Measurements from ENCODE around the gene PDE6B. TPM values are rescaled to one million over a fixed set of nuclear protein-coding genes. Genes with fewer than 3 reads are reported as not detected.
"Not testable (repeated sequence)": the region's sequence is repeated elsewhere in the genome, so short reads cannot be mapped to it uniquely, and the experiment has no call there.

The PDE6B gene
- total and polyA plus RNA-seq, 5 donors, result 3.6 to 7.5 (median 7.0) TPM

DNA sequence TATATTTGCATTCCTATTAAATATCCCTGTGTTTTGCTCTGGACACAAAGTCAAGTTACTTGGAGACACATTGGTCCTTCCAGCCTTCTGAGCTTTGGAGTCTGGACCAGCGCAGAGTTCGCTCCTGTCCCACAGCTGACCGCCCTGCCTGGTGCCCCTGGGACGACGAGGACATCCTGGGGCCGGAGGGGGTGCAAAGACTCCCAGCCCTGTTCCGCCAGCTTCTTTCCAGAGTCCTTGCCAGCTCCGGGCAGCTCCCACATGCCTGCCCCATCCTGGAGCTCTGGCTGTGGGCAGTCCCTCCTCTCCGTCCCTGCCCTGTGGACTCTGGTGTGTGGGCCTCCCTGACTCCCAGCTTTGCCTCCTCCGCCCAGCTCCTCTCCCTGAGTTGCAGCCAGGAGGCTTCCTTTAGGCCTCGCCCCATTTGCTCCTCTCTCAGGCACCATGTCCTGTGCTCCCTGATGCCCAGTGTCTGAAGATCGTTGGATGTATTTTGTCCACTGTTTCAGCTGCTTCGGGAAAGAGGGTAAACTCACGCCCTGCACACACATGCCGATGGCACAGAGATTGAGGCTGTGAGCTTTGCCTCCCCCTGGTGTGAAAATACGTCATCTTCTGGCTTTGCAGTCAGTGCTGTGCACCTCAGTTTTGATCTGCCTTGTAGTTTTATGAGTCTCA is 75.4 kb downstream of the PDE6B start:
- intact Hi-C loops (cut with DNase I), result no loop called here
- DNase-seq (peak in 1 of 3 donors; percentile 18), ATAC-seq (no peak)
- no peak overlapping the region for H3K27ac ChIP-seq (ENCODE audit: low read length)
- no peaks in the 10 kb centered on the region for H3K9me3 ChIP-seq (ENCODE audit: control insufficient read depth, low read length)
- no peaks in the 10 kb centered on the region for H3K27me3 ChIP-seq (ENCODE audit: control insufficient read depth, insufficient read depth)
- H3K4me3 ChIP-seq (ENCODE audit: low read length), result no peak overlapping the region
- WGBS, result 75% methylated on average over 16 of the region's 16 CpGs
- H3K4me1 ChIP-seq (ENCODE audit: control insufficient read depth, insufficient read depth, low read length), result no peaks in the 10 kb centered on the region

DNA sequence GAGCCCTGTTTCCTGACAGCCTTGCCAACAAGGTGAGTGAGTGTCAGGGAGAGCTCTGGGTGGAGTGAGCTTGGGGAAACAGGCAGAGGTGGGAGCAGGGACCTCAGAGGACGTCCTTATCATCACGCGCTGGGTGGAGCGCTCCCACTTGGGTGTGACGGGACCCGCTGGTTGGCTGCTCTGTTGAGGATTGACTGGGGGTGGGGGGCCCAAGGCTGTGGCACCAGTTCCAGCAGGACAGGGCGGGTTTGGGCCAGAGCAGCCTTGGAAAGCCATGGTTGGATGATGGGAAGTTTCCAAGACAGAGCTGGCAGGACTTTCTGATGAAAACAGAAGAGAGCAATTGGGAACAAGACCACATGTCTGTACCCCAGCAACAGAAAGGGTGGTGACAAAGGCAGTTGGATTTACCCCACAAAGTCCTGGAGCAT is 77.3 kb downstream of the PDE6B start:
- H3K9me3 ChIP-seq (ENCODE audit: control insufficient read depth, low read length), result no peaks in the 10 kb centered on the region
- intact Hi-C loops (cut with DNase I), result no loop called here
- 67% methylated on average over 7 of the region's 7 CpGs for WGBS
- peak in 1 of 3 donors; percentile 41 for DNase-seq
- ATAC-seq, result no peak
- H3K4me1 ChIP-seq (ENCODE audit: control insufficient read depth, insufficient read depth, low read length), result no peaks in the 10 kb centered on the region
- H3K27ac ChIP-seq (ENCODE audit: low read length), result no peak overlapping the region
- no peaks in the 10 kb centered on the region for H3K27me3 ChIP-seq (ENCODE audit: control insufficient read depth, insufficient read depth)
- H3K4me3 ChIP-seq (ENCODE audit: low read length), result no peak overlapping the region

DNA sequence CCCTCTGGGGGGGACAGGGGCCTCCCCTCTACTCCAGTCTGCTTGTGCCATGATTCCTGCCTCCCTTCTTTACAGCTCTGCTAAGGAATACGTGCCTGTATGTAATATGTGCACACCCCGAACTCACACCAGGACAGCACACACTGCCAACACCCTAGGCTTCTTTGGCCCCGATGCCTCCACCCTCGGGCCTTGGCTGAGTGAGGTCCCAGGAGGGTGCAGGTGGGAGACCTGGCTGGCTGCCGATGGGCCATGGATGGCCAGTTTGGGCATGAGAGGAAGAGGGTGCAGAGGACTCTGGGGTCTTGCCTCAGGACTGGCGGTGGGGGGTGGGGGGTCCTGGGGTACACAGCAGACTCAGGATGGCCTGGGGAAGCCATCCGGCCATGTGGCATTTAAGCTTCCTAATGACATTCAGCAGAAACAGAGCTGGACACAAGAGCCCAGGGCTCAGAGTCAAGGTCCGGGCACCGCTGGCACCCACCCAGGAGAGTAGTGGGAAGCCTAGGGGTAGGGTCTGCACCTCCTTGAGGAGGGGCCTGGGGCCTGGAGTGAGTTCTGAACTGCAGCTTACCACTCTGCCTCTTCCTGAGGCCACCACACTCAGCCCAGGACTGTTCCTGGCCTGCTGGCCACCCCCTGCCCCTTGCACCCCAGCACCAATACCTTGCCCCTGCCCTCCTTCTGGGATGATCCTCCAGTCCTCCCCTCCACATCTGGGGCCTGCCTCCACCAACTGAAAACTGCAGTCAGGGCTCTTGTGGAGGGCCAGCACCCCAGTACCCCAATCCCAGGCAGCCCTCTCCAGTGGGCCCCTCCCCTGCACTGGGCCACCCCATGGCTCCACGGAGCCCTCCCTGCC is 78.2 kb downstream of the PDE6B start:
- Histone ChIP-seq H3K27ac (ENCODE audit: low read length) (no peak overlapping the region), H3K27me3 (ENCODE audit: control insufficient read depth, insufficient read depth) (no peaks in the 10 kb centered on the region), H3K4me3 (ENCODE audit: low read length) (no peak overlapping the region), H3K4me1 (ENCODE audit: control insufficient read depth, insufficient read depth, low read length) (peaks cover 3% of the 10 kb centered on the region), H3K9me3 (ENCODE audit: control insufficient read depth, low read length) (no peaks in the 10 kb centered on the region)
- peak in 1 of 3 donors; percentile 65 for DNase-seq
- WGBS, result 82% methylated on average over 10 of the region's 10 CpGs
- no peak for ATAC-seq
- intact Hi-C loops (cut with DNase I), result no loop called here

DNA sequence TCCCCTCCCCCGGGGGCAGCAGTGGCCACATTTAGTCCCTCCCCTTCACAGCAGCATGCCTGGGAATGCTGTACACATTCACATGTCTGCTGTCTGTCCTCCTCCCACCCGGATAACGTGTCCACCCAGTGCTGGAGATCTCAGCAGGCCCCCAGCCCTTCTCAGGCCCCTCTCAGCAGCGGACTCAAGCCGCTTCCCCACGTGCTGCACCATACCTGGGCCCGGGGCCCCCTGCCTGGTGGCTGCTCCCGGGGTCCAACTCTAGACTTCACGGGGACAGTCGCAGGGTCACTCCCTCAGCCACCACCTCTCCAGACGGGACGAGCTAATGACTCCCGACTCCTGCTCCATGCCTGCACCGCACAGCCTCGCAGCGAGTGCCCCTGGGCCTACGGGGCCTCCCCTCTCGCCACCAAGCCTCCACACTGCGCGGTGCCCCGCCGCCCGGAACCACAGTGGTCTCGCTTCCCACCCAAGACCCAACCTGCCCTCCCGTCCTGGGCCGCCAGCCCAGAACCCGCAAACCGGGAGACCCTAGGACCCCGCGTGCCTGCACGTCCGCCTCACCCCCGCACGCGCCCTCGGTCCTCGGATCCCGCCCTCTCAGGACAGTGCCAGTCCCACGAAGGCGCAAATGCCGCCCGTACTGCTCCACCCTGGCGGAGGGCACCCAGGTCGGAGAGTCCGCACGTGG is 79.0 kb downstream of the PDE6B start:
- no peak overlapping the region for H3K4me3 ChIP-seq (ENCODE audit: low read length)
- 93% methylated on average over 46 of the region's 46 CpGs for WGBS
- H3K27ac ChIP-seq (ENCODE audit: low read length), result no peak overlapping the region
- peaks cover 5% of the 10 kb centered on the region for H3K4me1 ChIP-seq (ENCODE audit: control insufficient read depth, insufficient read depth, low read length)
- H3K9me3 ChIP-seq (ENCODE audit: control insufficient read depth, low read length), result no peaks in the 10 kb centered on the region
- intact Hi-C loops (cut with DNase I), result no loop called here
- DNase-seq (peak; percentile 38 to 76 (median 74)), ATAC-seq (peak in 1 of 2 donors; percentile 2)
- no peaks in the 10 kb centered on the region for H3K27me3 ChIP-seq (ENCODE audit: control insufficient read depth, insufficient read depth)

DNA sequence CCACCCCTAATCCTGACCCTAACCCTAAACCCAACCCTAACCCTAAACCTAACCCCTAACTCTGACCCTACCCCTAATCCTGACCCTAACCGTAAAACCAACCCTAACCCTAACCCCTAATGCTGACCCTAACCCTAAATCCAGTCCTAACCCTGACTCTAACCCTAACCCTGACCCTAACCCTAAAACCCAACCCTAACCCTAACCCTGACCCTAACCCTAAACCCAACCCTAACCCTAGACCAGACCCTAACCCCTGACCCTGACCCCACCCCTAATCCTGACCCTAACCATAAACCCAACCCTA is 79.6 kb downstream of the PDE6B start:
- 100% methylated on average over 1 of the region's 1 CpG for WGBS
- peak overlapping the region; percentile 4 for H3K4me3 ChIP-seq (ENCODE audit: low read length)
- DNase-seq, result no peak
- no peak overlapping the region for H3K27ac ChIP-seq (ENCODE audit: low read length)
- H3K9me3 ChIP-seq (ENCODE audit: control insufficient read depth, low read length), result no peaks in the 10 kb centered on the region
- intact Hi-C loops (cut with DNase I), result no loop called here
- ATAC-seq, result peak in 1 of 2 donors; percentile 1
- no peaks in the 10 kb centered on the region for H3K27me3 ChIP-seq (ENCODE audit: control insufficient read depth, insufficient read depth)
- H3K4me1 ChIP-seq (ENCODE audit: control insufficient read depth, insufficient read depth, low read length), result peaks cover 5% of the 10 kb centered on the region

DNA sequence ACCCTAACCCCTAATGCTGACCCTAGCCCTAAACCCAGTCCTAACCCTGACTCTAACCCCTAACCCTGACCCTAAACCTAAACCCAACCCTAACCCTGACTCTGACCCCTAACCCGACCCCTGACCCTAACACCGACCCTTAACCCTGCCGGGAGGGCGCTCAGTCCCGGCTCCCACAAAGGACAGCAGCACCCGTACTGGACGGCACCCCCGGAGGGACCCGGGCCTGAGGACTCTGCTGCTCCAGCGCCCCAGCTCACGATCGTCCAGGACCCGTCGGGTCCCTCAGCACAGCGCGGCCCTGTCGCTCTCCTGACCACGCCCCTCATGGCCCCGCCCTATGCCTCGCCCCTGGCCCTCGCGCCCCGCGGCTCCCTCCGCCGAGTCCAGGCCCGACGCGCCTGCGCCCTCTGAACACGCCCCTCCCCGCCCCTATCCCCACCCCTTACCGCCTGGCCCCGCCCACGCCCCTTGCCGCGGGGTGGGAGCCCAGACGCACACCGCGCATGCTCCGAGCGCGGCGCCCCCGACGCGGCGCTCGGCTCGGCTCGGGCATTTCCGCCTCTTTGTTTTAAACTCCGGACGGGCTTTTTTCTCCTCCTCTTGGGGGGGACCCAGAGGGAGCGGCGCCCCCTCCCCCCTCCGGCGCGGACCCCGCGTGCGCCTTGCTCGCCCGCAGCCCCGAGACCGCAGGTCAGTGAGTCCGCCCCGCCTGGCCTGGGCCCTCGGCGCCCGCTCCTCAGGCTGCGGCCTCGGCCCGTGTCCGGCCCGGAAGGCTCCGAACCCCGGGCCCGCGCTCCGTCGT is 80.1 kb downstream of the PDE6B start, which contains the start of gene PCGF3:
PCGF3 (plus strand) TSS at position 555 of the 805 bp plus-strand sequence. CDS start 27,849 bp downstream, outside the sequence.
- peak; percentile 97 to 98 for ATAC-seq
- Histone ChIP-seq H3K9me3 (ENCODE audit: control insufficient read depth, low read length) (no peaks in the 10 kb centered on the region), H3K4me3 (ENCODE audit: low read length) (peak within 1 kb of the TSS; percentile 88), H3K27me3 (ENCODE audit: control insufficient read depth, insufficient read depth) (no peaks in the 10 kb centered on the region), H3K4me1 (ENCODE audit: control insufficient read depth, insufficient read depth, low read length) (peaks cover 7% of the 10 kb centered on the region), H3K27ac (ENCODE audit: low read length) (peak within 1 kb of the TSS; percentile 67)
- peak; percentile 98 to 99 (median 99) for DNase-seq
- 2% methylated on average over 81 of the region's 82 CpGs for WGBS
- intact Hi-C loops (cut with DNase I), result no loop called here

DNA sequence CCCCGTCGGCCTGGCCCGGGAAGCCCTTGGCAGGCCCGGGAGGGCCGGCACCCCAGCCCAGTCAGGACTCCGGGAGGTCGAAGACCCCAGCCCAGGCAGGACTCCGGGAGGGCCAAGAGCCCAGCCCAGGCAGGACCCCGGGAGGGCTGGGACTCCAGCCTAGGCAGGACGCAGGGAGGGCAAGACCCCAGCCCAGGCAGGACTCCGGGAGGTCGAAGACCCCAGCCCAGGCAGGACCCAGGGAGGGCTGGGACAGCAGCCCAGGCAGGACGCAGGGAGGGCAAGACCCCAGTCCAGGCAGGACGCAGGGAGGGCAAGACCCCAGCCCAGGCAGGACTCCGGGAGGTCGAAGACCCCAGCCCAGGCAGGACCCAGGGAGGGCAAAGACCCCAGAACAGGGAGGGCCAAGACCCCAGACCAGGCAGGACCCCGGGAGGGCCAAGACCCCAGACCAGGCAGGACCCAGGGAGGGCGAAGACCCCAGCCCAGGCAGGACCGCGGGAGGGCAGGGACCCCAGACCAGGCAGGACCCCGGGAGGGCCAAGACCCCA is 80.8 kb downstream of the PDE6B start:
- H3K27ac ChIP-seq (ENCODE audit: low read length), result peak overlapping the region; percentile 67
- 2% methylated on average over 21 of the region's 21 CpGs for WGBS
- intact Hi-C loops (cut with DNase I), result not testable (repeated sequence)

DNA sequence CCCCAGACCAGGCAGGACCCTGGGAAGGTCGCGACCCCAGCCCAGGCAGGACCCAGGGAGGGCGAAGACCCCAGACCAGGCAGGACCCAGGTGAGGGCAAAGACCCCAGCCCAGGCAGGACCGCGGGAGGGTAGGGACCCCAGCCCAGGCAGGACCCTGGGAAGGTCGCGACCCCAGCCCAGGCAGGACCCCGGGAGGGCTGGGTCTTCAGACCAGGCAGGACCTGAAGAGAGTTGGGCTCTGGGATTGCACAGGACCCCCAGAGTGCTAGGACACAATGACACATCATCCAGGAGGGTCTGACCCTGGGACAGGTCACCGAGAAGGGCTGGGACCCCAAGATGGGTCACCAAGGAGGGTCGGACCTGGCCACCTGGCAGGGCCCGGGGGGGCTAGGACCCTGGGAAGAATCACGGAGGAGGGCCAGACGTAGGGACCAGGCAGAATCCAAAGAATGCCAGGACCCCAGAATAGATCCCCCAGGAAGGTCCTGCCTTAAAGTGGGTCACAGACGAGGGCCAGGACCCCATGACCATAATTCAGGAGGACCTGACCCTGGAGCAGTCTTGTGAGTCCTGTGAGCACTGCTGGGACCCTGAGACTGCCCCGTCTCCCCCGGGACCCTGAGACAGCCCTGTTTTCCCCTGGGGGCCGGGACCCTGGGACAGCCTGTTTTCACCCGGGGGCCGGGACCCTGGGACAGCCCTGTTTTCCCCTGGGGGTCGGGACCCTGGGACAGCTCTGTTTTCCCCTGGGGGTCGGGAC is 81.6 kb downstream of the PDE6B start:
- no peak overlapping the region for H3K27ac ChIP-seq (ENCODE audit: low read length)
- 44% methylated on average over 21 of the region's 21 CpGs for WGBS
- intact Hi-C loops (cut with DNase I), result no loop called here
- peaks cover 7% of the 10 kb centered on the region for H3K4me1 ChIP-seq (ENCODE audit: control insufficient read depth, insufficient read depth, low read length)
- H3K4me3 ChIP-seq (ENCODE audit: low read length), result peak overlapping the region; percentile 12
- H3K9me3 ChIP-seq (ENCODE audit: control insufficient read depth, low read length), result no peaks in the 10 kb centered on the region
- ATAC-seq (no peak), DNase-seq (peak in 2 of 3 donors; percentile 60 to 65)
- no peaks in the 10 kb centered on the region for H3K27me3 ChIP-seq (ENCODE audit: control insufficient read depth, insufficient read depth)

More for the DNA sequence above, 80.8 kb downstream of the PDE6B start:
- ATAC-seq; DNase-seq; H3K27me3 ChIP-seq (ENCODE audit: control insufficient read depth, insufficient read depth); H3K9me3 ChIP-seq (ENCODE audit: control insufficient read depth, low read length); H3K4me1 ChIP-seq (ENCODE audit: control insufficient read depth, insufficient read depth, low read length): not testable (repeated sequence)
- H3K4me3 ChIP-seq (ENCODE audit: low read length), result peak overlapping the region; percentile 88

DNA sequence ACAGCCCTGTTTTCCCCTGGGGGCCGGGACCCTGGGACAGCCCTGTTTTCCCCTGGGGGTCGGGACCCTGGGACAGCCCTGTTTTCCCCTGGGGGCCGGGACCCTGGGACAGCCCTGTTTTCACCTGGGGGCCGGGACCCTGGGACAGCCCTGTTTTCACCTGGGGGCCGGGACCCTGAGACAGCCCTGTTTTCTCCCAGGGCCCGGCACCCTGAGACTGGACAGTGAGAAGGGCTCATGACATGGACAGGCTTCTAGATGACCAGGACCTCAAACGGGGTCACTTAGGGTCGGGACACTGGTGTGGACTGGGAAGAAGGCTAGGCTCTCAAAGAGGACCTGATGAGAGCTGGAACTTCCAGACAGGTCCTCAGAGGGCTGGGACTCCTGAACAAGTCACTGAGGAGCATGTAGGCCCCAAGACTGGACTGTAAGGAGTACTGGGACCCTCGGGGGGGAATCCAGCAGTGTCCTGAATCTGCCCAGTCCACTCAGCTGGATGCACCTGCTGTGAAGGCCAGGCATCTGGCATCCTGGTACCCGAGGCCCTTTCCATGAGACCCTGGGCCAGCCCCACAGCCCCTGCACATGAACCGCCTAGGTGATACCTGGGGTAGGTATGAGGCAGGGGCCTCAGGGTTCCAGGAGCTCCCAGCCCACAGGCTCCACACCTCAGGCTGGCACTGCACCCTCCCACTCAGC is 82.7 kb downstream of the PDE6B start:
- no peak overlapping the region for H3K4me3 ChIP-seq (ENCODE audit: low read length)
- DNase-seq (peak in 2 of 3 donors; percentile 46 to 60), ATAC-seq (no peak)
- intact Hi-C loops (cut with DNase I), result no loop called here
- H3K4me1 ChIP-seq (ENCODE audit: control insufficient read depth, insufficient read depth, low read length), result peaks cover 7% of the 10 kb centered on the region
- no peaks in the 10 kb centered on the region for H3K27me3 ChIP-seq (ENCODE audit: control insufficient read depth, insufficient read depth)
- H3K27ac ChIP-seq (ENCODE audit: low read length), result no peak overlapping the region
- WGBS, result 83% methylated on average over 11 of the region's 11 CpGs
- H3K9me3 ChIP-seq (ENCODE audit: control insufficient read depth, low read length), result no peaks in the 10 kb centered on the region

All from right cardiac atrium (tissue), 5 donors.